Ishikawa (cell line): ENCODE results near the gene AKNA.

ENCODE experiments used
- CEBPB ChIP-seq: IDR thresholded peaks from 2 replicates; pipeline ENCODE4 v1.6.1; 2012
- EP300 ChIP-seq: IDR thresholded peaks from 2 replicates; pipeline ENCODE4 v1.6.1; 2012; ENCODE audit warnings: borderline replicate concordance
- FOXM1 ChIP-seq: IDR thresholded peaks from 2 replicates; pipeline ENCODE4 v1.6.1; 2012; ENCODE audit warnings: low read depth, borderline replicate concordance
- MAX ChIP-seq: IDR thresholded peaks from 2 replicates; pipeline ENCODE4 v1.6.1; 2012
- NFIC ChIP-seq: IDR thresholded peaks from 2 replicates; pipeline ENCODE4 v1.6.1; 2012
- RAD21 ChIP-seq: IDR thresholded peaks from 2 replicates; pipeline ENCODE4 v1.6.1; 2012; ENCODE audit warnings: low read depth
- TAF1 ChIP-seq: IDR thresholded peaks from 2 replicates; pipeline ENCODE4 v1.6.1; 2012; ENCODE audit warnings: low read depth, mild to moderate bottlenecking
- YY1 ChIP-seq: IDR thresholded peaks from 2 replicates; pipeline ENCODE4 v1.6.1; 2012; ENCODE audit warnings: low read depth
- TF ChIP-seq, protein P1 (sequence below): IDR thresholded peaks from 2 replicates; pipeline ENCODE4 v1.6.1; 2012; ENCODE audit warnings: low read depth, mild to moderate bottlenecking

GRCh38 chr9:114395334-114395617 lies 7.5 kb upstream of the AKNA start:
- no peak for TF ChIP-seq RAD21
- TF ChIP-seq MAX = no peak
- no peak for TF ChIP-seq EP300
- TF ChIP-seq CEBPB = no peak
- TF ChIP-seq FOXM1 = no peak
- TF ChIP-seq, protein P1, sequence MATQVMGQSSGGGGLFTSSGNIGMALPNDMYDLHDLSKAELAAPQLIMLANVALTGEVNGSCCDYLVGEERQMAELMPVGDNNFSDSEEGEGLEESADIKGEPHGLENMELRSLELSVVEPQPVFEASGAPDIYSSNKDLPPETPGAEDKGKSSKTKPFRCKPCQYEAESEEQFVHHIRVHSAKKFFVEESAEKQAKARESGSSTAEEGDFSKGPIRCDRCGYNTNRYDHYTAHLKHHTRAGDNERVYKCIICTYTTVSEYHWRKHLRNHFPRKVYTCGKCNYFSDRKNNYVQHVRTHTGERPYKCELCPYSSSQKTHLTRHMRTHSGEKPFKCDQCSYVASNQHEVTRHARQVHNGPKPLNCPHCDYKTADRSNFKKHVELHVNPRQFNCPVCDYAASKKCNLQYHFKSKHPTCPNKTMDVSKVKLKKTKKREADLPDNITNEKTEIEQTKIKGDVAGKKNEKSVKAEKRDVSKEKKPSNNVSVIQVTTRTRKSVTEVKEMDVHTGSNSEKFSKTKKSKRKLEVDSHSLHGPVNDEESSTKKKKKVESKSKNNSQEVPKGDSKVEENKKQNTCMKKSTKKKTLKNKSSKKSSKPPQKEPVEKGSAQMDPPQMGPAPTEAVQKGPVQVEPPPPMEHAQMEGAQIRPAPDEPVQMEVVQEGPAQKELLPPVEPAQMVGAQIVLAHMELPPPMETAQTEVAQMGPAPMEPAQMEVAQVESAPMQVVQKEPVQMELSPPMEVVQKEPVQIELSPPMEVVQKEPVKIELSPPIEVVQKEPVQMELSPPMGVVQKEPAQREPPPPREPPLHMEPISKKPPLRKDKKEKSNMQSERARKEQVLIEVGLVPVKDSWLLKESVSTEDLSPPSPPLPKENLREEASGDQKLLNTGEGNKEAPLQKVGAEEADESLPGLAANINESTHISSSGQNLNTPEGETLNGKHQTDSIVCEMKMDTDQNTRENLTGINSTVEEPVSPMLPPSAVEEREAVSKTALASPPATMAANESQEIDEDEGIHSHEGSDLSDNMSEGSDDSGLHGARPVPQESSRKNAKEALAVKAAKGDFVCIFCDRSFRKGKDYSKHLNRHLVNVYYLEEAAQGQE = no peak
- no peak for TF ChIP-seq YY1
- no peak for TF ChIP-seq TAF1
- TF ChIP-seq NFIC = no peak
